GM10266 (cell line): ENCODE results near the gene GORAB.

Experiments
- DNase-seq: peaks from one replicate; pipeline ENCODE4 v3.0.0; 2012; ENCODE audit errors: extremely low spot score
- CTCF ChIP-seq: IDR thresholded peaks from 2 replicates; pipeline ENCODE4 v1.5.1; 2012; ENCODE audit warnings: mild to moderate bottlenecking, low read depth; ENCODE audit not compliant: control insufficient read depth, insufficient read depth; ENCODE audit errors: missing control alignments

Gene GORAB

GRCh38 chr1:170531758-170532657, at the start of gene GORAB:
Gene GORAB, plus strand, starts transcription at chr1:170532166. Its CDS starts 58 bp downstream, at chr1:170532224.
- TF ChIP-seq CTCF, result no peak
- DNase-seq, result peak; percentile 86

GRCh38 chr1:170483051-170483450, 48.9 kb upstream of the GORAB start:
- no peak for DNase-seq
- TF ChIP-seq CTCF, result no peak

GRCh38 chr1:170487503-170487902, 44.5 kb upstream of the GORAB start:
- DNase-seq, result no peak
- no peak for TF ChIP-seq CTCF

- no peak for DNase-seq
- no peak for TF ChIP-seq CTCF
Observed at GRCh38 chr1:170491291-170491690, 40.7 kb upstream of the GORAB start.

- no peak for DNase-seq
- TF ChIP-seq CTCF, result no peak
Observed at GRCh38 chr1:170494369-170494768, 37.6 kb upstream of the GORAB start.

- no peak for TF ChIP-seq CTCF
- no peak for DNase-seq
Observed at GRCh38 chr1:170495006-170495405, 37.0 kb upstream of the GORAB start.

GRCh38 chr1:170498876-170499275, 33.1 kb upstream of the GORAB start:
- no peak for TF ChIP-seq CTCF
- DNase-seq, result no peak
